BLaER1 treated with 17β-estradiol and CSF1 and Interleukin-3, amounts not matched to agents 10 nM and 100 nM (cell line): ENCODE results near the gene GRIN3A.

Source experiments
- H3K27ac ChIP-seq, 11 experiments: shearing (Covaris generic); formaldehyde crosslinking; 2 replicates each; pipeline ENCODE4 v1.8.1; 2022
- H3K27me3 ChIP-seq, 11 experiments: shearing (Covaris generic); formaldehyde crosslinking; 2 replicates each; pipeline ENCODE4 v1.8.1; 2022
- H3K36me3 ChIP-seq, 11 experiments: shearing (Covaris generic); formaldehyde crosslinking; 2 replicates each; pipeline ENCODE4 v1.8.1; 2022
- H3K4me1 ChIP-seq, 10 experiments: shearing (Covaris generic); formaldehyde crosslinking; 2 replicates each; pipeline ENCODE4 v1.8.1; 2022
- H3K4me2 ChIP-seq, 11 experiments: shearing (Covaris generic); formaldehyde crosslinking; 2 replicates each; pipeline ENCODE4 v1.8.1; 2022
- H3K4me3 ChIP-seq, 10 experiments: shearing (Covaris generic); formaldehyde crosslinking; 2 replicates each; pipeline ENCODE4 v1.8.1; 2022
- H3K9ac ChIP-seq, 11 experiments: shearing (Covaris generic); formaldehyde crosslinking; 2 replicates each; pipeline ENCODE4 v1.8.1; 2022
- H3K9me3 ChIP-seq, 11 experiments: shearing (Covaris generic); formaldehyde crosslinking; replicated peaks in 1 of 11; 2 replicates each; pipeline ENCODE4 v1.8.1; 2022
- H4K20me1 ChIP-seq, 11 experiments: shearing (Covaris generic); formaldehyde crosslinking; 2 replicates each; pipeline ENCODE4 v1.8.1; 2022
- Cebpa-rat ChIP-seq, 11 experiments: shearing (Covaris generic); IDR thresholded peaks; 2 replicates each; pipeline ENCODE4 v1.8.1; 2022

GRIN3A gene

GRCh38 chr9:101648493-101648892 is 90.0 kb downstream of the GRIN3A start:
- H3K27me3 ChIP-seq = no peaks in the 10 kb centered on the region
- no peaks in the 10 kb centered on the region for H3K9me3 ChIP-seq
- no peak overlapping the region for H3K4me2 ChIP-seq
- no peak for TF ChIP-seq Cebpa-rat (IDR thresholded peaks at IDR 0.05)
- no peak overlapping the region for H3K27ac ChIP-seq
- H3K9ac ChIP-seq = no peak overlapping the region
- H3K4me3 ChIP-seq = no peak overlapping the region
- peaks cover 0 to 2% (median 0%) of the 10 kb centered on the region in 10 experiments; a peak in 4 of 20 replicates for H3K4me1 ChIP-seq
- no peaks in the 10 kb centered on the region for H3K36me3 ChIP-seq
- no peaks in the 10 kb centered on the region for H4K20me1 ChIP-seq

DNA sequence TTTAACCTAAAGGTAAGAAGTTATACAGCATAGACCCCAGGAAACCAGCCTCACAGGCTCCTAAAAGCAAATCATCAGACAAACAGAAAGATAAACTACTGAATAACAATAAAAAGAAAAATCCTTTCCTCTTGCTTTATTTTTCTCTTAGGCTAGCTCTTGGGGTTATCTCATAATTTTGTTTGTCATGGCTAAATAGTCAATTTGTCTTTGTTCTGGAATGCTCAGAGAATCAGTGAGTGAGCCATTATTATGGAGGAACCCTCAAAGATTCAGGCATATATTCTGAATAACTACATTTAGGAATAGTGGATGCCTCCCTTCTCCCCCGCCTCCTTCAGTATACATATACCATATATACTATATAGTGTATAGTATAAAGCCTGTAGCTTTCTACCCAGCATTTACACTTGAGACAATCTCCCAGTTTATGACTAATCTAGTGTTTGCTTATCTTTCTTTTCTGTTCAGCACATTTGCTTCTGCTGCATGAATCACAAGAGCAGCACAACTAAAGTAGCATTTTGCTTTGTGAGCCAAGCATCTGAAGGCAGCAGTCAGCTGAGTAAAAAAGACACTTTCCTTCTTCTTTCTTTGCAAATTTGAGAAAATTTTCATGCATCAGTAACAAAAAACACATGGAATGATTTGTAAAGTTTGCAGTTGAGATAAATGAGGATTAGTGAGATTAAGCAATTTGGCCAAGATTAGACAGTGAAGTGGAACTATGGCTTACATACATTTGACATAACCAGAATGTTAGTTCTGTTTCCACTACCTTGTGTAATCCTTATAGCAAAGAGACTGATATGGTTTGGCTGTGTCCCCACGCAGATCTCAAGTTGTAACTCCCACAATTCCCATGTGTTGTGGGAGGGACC is 98.4 kb downstream of the GRIN3A start:
- Histone ChIP-seq H3K4me1 (peaks cover 0 to 37% (median 18%) of the 10 kb centered on the region in 10 experiments; a peak in 18 of 20 replicates), H3K27me3 (no peaks in the 10 kb centered on the region), H3K4me3 (no peak overlapping the region), H4K20me1 (no peaks in the 10 kb centered on the region), H3K27ac (no peak overlapping the region), H3K9ac (no peak overlapping the region), H3K4me2 (no peak overlapping the region), H3K36me3 (no peaks in the 10 kb centered on the region), H3K9me3 (peaks cover 11 to 16% (median 12%) of the 10 kb centered on the region in 11 experiments)
- no peak for TF ChIP-seq Cebpa-rat (IDR thresholded peaks at IDR 0.05)

GRCh38 chr9:101639311-101639710 is 99.1 kb downstream of the GRIN3A start:
- no peaks in the 10 kb centered on the region for H4K20me1 ChIP-seq

DNA sequence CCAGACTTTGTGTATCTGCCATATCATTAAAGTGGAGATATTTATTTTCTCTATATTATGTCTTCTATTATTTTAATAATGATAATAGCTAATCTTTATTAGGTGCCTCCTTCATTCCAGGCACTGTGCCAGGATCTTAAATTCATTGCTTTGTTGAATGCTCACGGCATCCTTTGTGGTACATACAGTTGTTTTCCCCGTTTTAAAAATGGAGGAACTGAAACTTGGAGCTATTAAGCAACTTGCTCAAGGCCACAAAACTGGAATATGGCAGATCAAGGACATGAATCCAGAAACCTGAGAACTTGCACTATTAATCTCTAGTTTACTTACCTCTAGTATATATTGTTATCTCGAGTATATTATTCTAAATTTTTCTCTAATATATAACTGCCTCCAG is 102.2 kb downstream of the GRIN3A start:
- Histone ChIP-seq H4K20me1 (no peaks in the 10 kb centered on the region), H3K27me3 (no peaks in the 10 kb centered on the region), H3K4me2 (peak overlapping the region; percentile 7 to 64 (median 36); a peak in 17 of 22 replicates), H3K9ac (no peak overlapping the region; a peak in 1 of 22 replicates), H3K4me1 (peaks cover 0 to 31% (median 18%) of the 10 kb centered on the region in 10 experiments; a peak in 18 of 20 replicates), H3K9me3 (peaks cover 0 to 5% (median 0%) of the 10 kb centered on the region in 11 experiments; a peak in 1 of 22 replicates), H3K36me3 (no peaks in the 10 kb centered on the region), H3K4me3 (no peak overlapping the region), H3K27ac (peak overlapping the region in 7 of 11 experiments; percentile 24 to 66 (median 57); a peak in 15 of 22 replicates)
- peak in 6 of 11 experiments; percentile 22 to 90 (median 70); a peak in 8 of 22 replicates for TF ChIP-seq Cebpa-rat (IDR thresholded peaks at IDR 0.05)

More at GRCh38 chr9:101639311-101639710, 99.1 kb downstream of the GRIN3A start:
- H3K9me3 ChIP-seq = peaks cover 11 to 16% (median 12%) of the 10 kb centered on the region in 11 experiments
- TF ChIP-seq Cebpa-rat (IDR thresholded peaks at IDR 0.05) = no peak
- no peaks in the 10 kb centered on the region for H3K36me3 ChIP-seq
- H3K27ac ChIP-seq = no peak overlapping the region
- H3K4me3 ChIP-seq = no peak overlapping the region
- H3K4me2 ChIP-seq = no peak overlapping the region
- H3K4me1 ChIP-seq = peaks cover 0 to 37% (median 18%) of the 10 kb centered on the region in 10 experiments; a peak in 18 of 20 replicates
- H3K9ac ChIP-seq = no peak overlapping the region
- H3K27me3 ChIP-seq = no peaks in the 10 kb centered on the region

- Histone ChIP-seq H3K27me3 (no peaks in the 10 kb centered on the region), H3K4me3 (no peak overlapping the region), H3K4me1 (peaks cover 0 to 29% (median 18%) of the 10 kb centered on the region in 10 experiments; a peak in 18 of 20 replicates), H4K20me1 (no peaks in the 10 kb centered on the region), H3K9me3 (peaks cover 0 to 1% (median 0%) of the 10 kb centered on the region in 11 experiments; a peak in 1 of 22 replicates), H3K36me3 (no peaks in the 10 kb centered on the region), H3K27ac (peak overlapping the region in 7 of 11 experiments; percentile 3 to 65 (median 57); a peak in 9 of 22 replicates), H3K9ac (no peak overlapping the region), H3K4me2 (peak overlapping the region in 5 of 11 experiments; percentile 21 to 61 (median 38); a peak in 8 of 22 replicates)
- no peak for TF ChIP-seq Cebpa-rat (IDR thresholded peaks at IDR 0.05)
Measured at GRCh38 chr9:101635473-101635872, 103.0 kb downstream of the GRIN3A start.

GRCh38 chr9:101634741-101635409 is 103.6 kb downstream of the GRIN3A start:
- H3K27ac ChIP-seq = peak overlapping the region in 1 of 11 experiments; percentile 60; a peak in 2 of 22 replicates
- H3K4me1 ChIP-seq = peaks cover 0 to 25% (median 18%) of the 10 kb centered on the region in 10 experiments; a peak in 18 of 20 replicates
- H3K9me3 ChIP-seq = no peaks in the 10 kb centered on the region; a peak in 1 of 22 replicates
- no peaks in the 10 kb centered on the region for H4K20me1 ChIP-seq
- no peaks in the 10 kb centered on the region for H3K27me3 ChIP-seq
- H3K4me2 ChIP-seq = no peak overlapping the region
- H3K4me3 ChIP-seq = no peak overlapping the region
- no peak for TF ChIP-seq Cebpa-rat (IDR thresholded peaks at IDR 0.05)
- H3K36me3 ChIP-seq = no peaks in the 10 kb centered on the region
- no peak overlapping the region for H3K9ac ChIP-seq

GRCh38 chr9:101632611-101633010 is 105.8 kb downstream of the GRIN3A start:
- H3K4me2 ChIP-seq = no peak overlapping the region

DNA sequence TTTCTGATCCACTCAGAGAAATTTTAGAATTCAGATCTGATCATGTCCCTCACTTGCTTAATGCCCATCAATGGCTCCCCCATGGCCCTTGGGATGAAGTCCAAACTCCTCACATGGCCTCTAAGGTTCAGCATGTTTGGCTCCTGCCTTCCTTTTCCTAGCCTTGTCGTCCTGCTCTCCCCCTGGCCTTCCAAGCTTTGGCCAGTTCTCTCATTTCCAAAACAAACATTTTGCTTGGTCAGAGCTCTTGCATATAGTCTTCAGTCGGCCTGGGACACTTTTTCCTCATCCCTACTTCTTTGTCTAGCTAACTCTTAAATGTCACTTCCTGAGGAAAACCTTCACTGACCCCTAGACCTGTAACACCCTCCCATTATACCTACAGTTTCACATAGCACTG is 106.6 kb downstream of the GRIN3A start:
- H3K27me3 ChIP-seq = no peaks in the 10 kb centered on the region
- no peak overlapping the region for H3K27ac ChIP-seq
- no peaks in the 10 kb centered on the region; a peak in 1 of 22 replicates for H3K9me3 ChIP-seq
- no peaks in the 10 kb centered on the region for H3K36me3 ChIP-seq
- H3K4me3 ChIP-seq = no peak overlapping the region
- no peak for TF ChIP-seq Cebpa-rat (IDR thresholded peaks at IDR 0.05)
- H3K4me1 ChIP-seq = peaks cover 0 to 36% (median 15%) of the 10 kb centered on the region in 10 experiments; a peak in 18 of 20 replicates
- H3K9ac ChIP-seq = no peak overlapping the region
- H4K20me1 ChIP-seq = no peaks in the 10 kb centered on the region
- no peak overlapping the region for H3K4me2 ChIP-seq

More at GRCh38 chr9:101632611-101633010, 105.8 kb downstream of the GRIN3A start:
- no peak for TF ChIP-seq Cebpa-rat (IDR thresholded peaks at IDR 0.05)
- H3K27me3 ChIP-seq = no peaks in the 10 kb centered on the region
- no peaks in the 10 kb centered on the region for H3K36me3 ChIP-seq
- H3K4me1 ChIP-seq = peaks cover 0 to 32% (median 18%) of the 10 kb centered on the region in 10 experiments; a peak in 18 of 20 replicates
- H3K9me3 ChIP-seq = no peaks in the 10 kb centered on the region; a peak in 1 of 22 replicates
- H3K9ac ChIP-seq = no peak overlapping the region
- H4K20me1 ChIP-seq = no peaks in the 10 kb centered on the region
- H3K27ac ChIP-seq = no peak overlapping the region
- H3K4me3 ChIP-seq = no peak overlapping the region

DNA sequence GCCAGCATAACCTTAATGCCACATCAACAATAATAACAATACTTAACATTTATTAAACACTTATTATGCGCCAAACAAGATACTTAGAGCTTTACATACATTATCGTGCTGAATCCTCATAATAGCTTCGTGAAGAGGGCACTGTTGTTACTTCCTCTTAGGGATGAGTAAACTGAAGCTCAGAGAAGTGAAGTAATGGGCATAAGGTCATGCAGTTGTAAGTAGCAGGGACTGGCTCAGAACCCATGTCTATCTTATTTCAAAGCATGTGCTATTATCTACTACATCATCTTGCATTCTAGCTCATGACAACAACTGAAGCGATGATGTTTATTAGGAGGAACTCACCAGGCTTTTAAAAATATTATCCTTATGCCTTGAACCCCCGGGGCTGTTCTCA is 108.8 kb downstream of the GRIN3A start:
- Histone ChIP-seq H3K36me3 (no peaks in the 10 kb centered on the region), H3K4me1 (peaks cover 5 to 35% (median 18%) of the 10 kb centered on the region in 10 experiments; a peak in 19 of 20 replicates), H3K27ac (no peak overlapping the region), H3K9ac (no peak overlapping the region), H4K20me1 (no peaks in the 10 kb centered on the region), H3K4me2 (no peak overlapping the region), H3K4me3 (no peak overlapping the region), H3K27me3 (no peaks in the 10 kb centered on the region), H3K9me3 (no peaks in the 10 kb centered on the region)
- TF ChIP-seq Cebpa-rat (IDR thresholded peaks at IDR 0.05) = no peak
